ENCODE measurements around the gene PARS2. TPM values are rescaled to one million over a fixed set of nuclear protein-coding genes. Genes with fewer than 3 reads are reported as not detected.

PARS2 gene
- total RNA-seq, 1 donor from 2014 or later = 7.1 TPM

DNA sequence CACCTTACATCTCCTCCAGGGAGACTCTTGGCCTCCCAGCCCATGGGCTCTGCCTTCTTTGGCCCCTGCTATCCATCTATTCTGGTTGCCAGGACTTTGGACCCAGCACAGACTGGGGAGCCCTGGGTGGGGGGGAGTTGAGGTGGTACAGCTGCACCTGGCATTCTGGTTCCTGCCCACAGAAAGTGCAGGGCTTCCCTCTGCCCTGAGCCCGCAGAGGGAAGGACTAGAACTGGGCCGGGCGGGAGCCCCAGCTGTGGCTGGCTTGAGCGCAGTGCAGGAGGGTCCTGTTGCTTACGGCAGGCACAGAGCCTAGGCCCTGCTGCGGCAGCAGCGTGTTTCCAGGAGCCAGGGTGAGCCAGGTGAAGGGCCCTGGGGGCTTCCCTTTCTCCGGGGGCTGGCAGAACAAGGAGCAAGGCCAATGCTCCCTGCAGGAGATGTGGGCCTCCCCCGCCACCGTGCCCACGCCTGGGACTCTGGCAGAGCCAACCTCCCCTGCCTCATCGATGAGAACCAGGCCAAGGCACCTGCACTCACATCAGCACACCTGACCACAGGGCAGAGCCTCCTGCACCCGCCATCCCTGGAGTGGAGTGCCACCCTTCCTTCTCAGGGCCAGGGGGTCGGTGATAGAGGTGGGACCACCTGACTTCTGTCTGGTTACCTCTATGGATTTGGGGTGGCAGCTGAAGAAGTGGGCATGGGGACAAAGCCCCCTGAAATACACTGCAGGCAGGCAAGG, 16.1 kb downstream of the PARS2 start:
- no peak for DNase-seq
- H3K27me3 Mint-ChIP-seq = no peaks in the 10 kb centered on the region
- H3K27ac Mint-ChIP-seq = no peak overlapping the region
- peaks cover 4% of the 10 kb centered on the region for H3K36me3 Mint-ChIP-seq (ENCODE audit: low read depth)
- no peaks in the 10 kb centered on the region for H3K4me1 Mint-ChIP-seq
- intact Hi-C loops (cut with micrococcal nuclease) = no loop called here
- H3K9me3 Mint-ChIP-seq = no peaks in the 10 kb centered on the region
- H3K4me3 Mint-ChIP-seq = no peak overlapping the region

DNA sequence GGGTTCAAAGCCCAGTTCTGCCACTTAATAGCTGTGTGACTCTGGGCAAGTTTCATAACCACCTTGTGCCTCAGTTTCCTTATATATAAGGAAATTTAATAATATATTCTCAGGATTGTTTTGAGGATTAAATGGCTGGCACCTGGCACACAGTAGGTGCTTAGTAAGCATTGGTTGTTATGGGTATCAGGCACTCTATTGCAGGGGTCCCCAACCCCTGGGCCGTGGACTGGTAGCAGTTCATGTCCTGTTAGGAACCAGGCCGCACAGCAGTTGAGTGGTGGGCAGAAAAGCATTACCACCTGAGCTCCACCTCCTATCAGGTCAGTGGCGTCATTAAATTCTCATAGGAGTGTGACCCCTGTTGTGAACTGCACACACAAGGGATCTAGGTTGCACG, 18.5 kb downstream of the PARS2 start:
- H3K27ac Mint-ChIP-seq = no peak overlapping the region
- H3K27me3 Mint-ChIP-seq = no peaks in the 10 kb centered on the region
- peaks cover 18% of the 10 kb centered on the region for H3K36me3 Mint-ChIP-seq (ENCODE audit: low read depth)
- H3K9me3 Mint-ChIP-seq = no peaks in the 10 kb centered on the region
- no peak for DNase-seq
- intact Hi-C loops (cut with micrococcal nuclease) = no loop called here
- H3K4me3 Mint-ChIP-seq = no peak overlapping the region
- H3K4me1 Mint-ChIP-seq = no peaks in the 10 kb centered on the region

DNA sequence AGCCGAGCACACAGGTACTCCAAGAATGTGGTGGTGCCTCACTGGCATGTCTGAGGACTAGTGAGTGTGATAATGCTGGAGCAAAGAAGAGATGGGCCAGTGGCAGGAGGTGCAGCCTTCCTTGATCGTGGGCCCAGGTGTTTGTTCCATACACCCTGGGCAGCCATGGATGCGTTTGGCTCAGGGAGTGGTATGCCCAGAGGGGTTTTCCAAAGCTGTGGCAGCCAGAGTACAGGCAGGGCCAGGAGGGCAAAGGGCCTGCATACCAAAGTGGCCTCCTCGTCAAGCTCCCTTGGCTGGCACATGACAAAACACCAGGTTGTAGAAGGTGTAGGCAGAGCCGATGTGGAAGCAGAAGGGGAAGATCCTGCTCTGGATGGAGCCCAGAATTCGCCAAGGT, 19.0 kb downstream of the PARS2 start:
- Mint-ChIP-seq H3K27ac (no peak overlapping the region), H3K27me3 (no peaks in the 10 kb centered on the region), H3K9me3 (no peaks in the 10 kb centered on the region), H3K4me3 (no peak overlapping the region), H3K4me1 (no peaks in the 10 kb centered on the region), H3K36me3 (ENCODE audit: low read depth) (peaks cover 24% of the 10 kb centered on the region)
- no peak for DNase-seq
- intact Hi-C loops (cut with micrococcal nuclease) = no loop called here

DNA sequence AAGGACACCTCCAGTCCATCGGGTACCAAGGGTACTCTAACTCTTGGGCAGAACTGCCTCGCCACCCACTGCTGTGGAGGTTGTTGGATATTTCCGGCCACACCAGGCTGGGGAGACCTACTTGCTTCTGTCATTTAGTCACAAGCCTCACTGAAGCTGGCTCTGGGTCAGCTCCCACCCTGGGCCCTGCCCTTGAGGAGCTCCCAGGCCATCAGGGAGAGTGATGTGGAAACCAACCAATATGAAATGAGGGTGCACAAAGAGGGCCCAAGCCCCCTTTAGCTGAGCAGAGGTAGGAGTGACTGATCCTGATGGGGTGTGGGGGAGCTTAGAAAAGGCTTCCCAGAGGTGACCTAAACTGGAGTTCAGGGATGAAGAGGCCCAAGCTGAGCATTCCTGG, 19.6 kb downstream of the PARS2 start:
- H3K9me3 Mint-ChIP-seq = no peaks in the 10 kb centered on the region
- H3K36me3 Mint-ChIP-seq (ENCODE audit: low read depth) = peaks cover 29% of the 10 kb centered on the region
- no peak overlapping the region for H3K4me3 Mint-ChIP-seq
- H3K27ac Mint-ChIP-seq = no peak overlapping the region
- no peak for DNase-seq
- H3K4me1 Mint-ChIP-seq = peaks cover 2% of the 10 kb centered on the region
- intact Hi-C loops (cut with micrococcal nuclease) = no loop called here
- no peaks in the 10 kb centered on the region for H3K27me3 Mint-ChIP-seq

DNA sequence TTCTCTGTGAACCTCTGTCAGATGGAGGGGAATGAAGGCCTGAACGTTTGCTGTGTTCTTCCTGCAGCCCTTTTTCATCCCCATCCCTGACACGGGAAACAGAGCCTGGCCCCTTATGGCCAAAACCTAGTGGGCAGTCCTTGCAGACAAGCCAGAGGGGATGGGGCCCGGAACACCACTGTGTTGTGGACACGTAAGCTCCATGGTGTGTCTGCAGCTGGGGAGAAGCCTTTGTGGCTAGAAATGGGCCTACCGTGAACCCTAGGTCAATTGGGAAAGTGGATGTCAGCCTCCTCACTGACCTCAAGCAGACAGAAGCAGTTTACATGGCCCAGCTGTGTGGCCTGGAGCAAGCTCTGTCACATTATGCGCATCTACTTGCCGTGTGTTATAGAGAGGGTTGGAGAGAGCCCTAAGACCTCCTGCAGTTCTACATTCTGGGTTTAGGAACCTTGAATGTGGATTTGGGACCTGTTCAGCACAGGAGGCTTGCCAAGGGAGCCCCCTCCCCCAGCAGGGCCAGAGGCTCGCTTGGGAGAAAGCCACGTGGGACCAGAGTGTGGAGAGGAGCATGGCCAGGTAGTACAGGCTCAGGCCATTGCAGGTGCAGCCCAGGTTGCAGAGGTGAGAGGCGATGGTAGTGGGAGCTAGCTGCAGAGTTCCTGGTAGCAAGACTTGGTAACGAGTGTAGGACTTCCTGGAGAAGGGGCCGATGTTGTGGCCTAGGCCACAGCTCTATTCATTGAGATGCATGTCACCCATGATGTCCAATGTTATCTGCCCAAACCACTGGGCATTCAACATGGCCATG, 20.7 kb downstream of the PARS2 start:
- no peak for DNase-seq
- Mint-ChIP-seq H3K4me1 (peaks cover 2% of the 10 kb centered on the region), H3K36me3 (ENCODE audit: low read depth) (peaks cover 36% of the 10 kb centered on the region), H3K4me3 (no peak overlapping the region), H3K27me3 (no peaks in the 10 kb centered on the region), H3K9me3 (no peaks in the 10 kb centered on the region), H3K27ac (no peak overlapping the region)
- intact Hi-C loops (cut with micrococcal nuclease) = no loop called here

DNA sequence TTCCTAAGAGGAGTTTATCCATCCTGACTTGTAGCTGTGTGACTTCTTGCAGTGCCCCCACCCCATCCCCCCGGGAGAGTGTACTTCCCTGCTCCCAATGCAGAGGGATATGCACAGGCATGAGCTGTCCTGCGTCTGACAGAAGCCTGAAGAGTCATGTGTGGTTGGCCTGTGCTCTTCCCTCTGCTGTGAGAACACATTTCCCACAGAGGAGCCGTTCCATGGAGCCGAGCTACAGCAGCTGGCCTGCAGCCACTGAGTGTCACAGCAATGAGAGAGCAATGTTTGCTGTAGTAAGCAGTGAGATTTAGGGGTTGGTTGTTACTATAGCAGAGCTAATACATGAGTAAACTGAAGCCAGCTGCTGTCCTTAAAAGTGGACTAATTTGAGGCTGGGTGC, 22.0 kb downstream of the PARS2 start:
- no peaks in the 10 kb centered on the region for H3K9me3 Mint-ChIP-seq
- H3K4me3 Mint-ChIP-seq = no peak overlapping the region
- H3K4me1 Mint-ChIP-seq = peaks cover 2% of the 10 kb centered on the region
- H3K36me3 Mint-ChIP-seq (ENCODE audit: low read depth) = peaks cover 46% of the 10 kb centered on the region
- H3K27ac Mint-ChIP-seq = no peak overlapping the region
- DNase-seq = no peak
- no peaks in the 10 kb centered on the region for H3K27me3 Mint-ChIP-seq
- intact Hi-C loops (cut with micrococcal nuclease) = no loop called here

DNA sequence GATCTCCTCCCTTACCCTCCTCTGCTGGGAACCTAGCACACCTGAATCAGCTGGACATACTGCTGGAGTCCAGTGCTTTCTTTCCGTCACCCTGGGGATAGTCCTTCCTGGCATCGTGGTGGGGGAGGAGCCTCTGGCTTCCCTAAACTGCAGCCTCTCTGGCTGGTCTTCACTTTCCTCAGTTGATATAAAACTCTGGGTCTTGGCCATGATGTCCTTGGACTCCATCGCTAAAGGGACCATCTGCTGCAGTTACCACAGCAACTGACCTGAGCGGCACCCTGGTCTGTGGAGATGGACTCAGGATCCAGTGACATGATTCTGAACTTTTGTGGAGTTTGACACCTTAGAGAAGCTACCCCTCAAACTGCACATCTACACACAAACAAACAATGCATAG, 22.8 kb downstream of the PARS2 start:
- Mint-ChIP-seq H3K9me3 (no peaks in the 10 kb centered on the region), H3K27me3 (no peaks in the 10 kb centered on the region), H3K36me3 (ENCODE audit: low read depth) (peaks cover 54% of the 10 kb centered on the region), H3K4me1 (peaks cover 2% of the 10 kb centered on the region), H3K4me3 (no peak overlapping the region), H3K27ac (no peak overlapping the region)
- intact Hi-C loops (cut with micrococcal nuclease) = no loop called here
- DNase-seq = no peak

DNA sequence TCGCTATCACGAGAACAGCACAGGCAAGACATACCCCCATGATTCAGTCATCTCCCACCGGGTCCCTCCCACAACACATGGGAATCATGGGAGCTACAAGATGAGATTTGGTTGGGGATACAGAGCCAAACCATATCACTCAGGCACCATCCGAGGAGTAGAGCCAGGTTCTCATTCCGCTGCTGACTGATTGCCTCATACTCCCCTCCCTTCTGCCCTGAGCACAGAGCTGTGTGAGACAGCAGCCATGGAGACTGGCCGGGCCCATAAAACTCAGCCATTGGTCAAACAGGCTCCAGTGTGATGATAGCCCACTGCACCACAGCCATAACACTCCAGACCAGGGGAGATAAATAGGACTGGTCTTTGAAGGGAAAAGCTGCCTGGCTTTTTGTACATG, 26.1 kb downstream of the PARS2 start:
- Mint-ChIP-seq H3K27ac (no peak overlapping the region), H3K9me3 (no peaks in the 10 kb centered on the region), H3K4me3 (no peak overlapping the region), H3K4me1 (peaks cover 4% of the 10 kb centered on the region), H3K27me3 (no peaks in the 10 kb centered on the region), H3K36me3 (ENCODE audit: low read depth) (peaks cover 71% of the 10 kb centered on the region)
- intact Hi-C loops (cut with micrococcal nuclease) = no loop called here
- DNase-seq = no peak

DNA sequence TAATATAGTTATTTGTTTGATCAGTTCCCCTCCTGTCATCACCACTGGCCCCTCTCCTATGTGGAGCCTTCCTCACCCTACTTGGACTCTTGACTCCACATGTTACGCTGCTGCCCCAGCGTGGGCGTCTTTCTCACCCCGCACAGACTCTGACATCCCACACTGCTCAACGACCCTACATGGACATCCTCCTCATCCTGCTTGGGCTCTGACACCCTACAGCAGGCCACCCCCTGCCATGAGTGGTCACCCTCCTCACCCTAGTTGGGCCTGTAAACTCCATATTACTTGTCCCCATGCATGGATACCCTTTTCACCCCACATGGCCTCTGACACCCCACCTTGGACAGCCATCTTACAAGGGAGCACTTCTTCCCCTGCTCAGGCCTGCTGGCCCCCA, 27.6 kb downstream of the PARS2 start:
- Mint-ChIP-seq H3K36me3 (ENCODE audit: low read depth) (peaks cover 65% of the 10 kb centered on the region), H3K27ac (no peak overlapping the region), H3K4me3 (no peak overlapping the region), H3K4me1 (peaks cover 4% of the 10 kb centered on the region), H3K27me3 (no peaks in the 10 kb centered on the region), H3K9me3 (no peaks in the 10 kb centered on the region)
- intact Hi-C loops (cut with micrococcal nuclease) = no loop called here
- DNase-seq = no peak

DNA sequence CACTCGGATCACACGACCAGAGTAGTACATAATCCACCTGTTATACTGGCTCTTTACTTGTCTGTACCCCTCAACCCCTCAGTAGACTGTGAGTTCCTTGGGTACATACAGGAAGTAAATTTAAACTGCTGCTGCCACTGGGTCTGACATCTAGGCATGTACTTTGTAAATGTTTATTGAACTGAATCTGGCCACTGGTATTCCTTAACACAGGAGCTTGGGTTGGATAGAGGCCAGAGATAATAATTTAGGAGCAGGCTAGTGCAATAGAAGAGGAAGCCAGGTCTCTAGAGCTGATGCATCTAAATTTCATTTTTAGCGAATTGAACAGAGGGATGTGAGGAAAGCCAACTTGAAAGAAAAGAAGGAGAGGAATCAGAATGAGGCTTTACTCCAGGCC, 36.3 kb downstream of the PARS2 start:
- Mint-ChIP-seq H3K9me3 (no peaks in the 10 kb centered on the region), H3K27ac (no peak overlapping the region), H3K27me3 (no peaks in the 10 kb centered on the region), H3K4me1 (no peaks in the 10 kb centered on the region), H3K4me3 (no peak overlapping the region), H3K36me3 (ENCODE audit: low read depth) (peaks cover 73% of the 10 kb centered on the region)
- intact Hi-C loops (cut with micrococcal nuclease) = no loop called here
- no peak for DNase-seq

DNA sequence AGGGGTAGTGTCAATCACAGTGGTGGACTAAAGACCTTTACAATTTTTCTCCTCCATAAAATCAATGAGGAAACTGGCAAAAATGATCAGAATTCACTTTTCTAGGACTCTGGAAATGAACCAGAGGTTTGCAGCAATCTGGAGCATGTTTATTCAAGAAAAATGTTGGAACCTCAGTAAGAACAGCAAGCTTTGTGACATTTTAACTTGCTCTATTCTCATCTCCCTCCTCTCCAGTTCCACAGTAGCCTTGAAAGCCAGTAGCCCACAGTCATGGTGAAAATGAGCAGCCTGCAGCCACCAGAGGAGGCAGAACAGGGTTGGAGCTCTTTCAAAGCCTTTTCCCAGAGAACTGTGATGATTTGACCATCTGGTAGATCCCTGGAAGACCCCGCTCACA, 39.6 kb downstream of the PARS2 start:
- Mint-ChIP-seq H3K27me3 (no peaks in the 10 kb centered on the region), H3K27ac (no peak overlapping the region), H3K36me3 (ENCODE audit: low read depth) (peaks cover 77% of the 10 kb centered on the region), H3K4me1 (peaks cover 2% of the 10 kb centered on the region), H3K4me3 (no peak overlapping the region), H3K9me3 (no peaks in the 10 kb centered on the region)
- no peak for DNase-seq
- intact Hi-C loops (cut with micrococcal nuclease) = no loop called here

DNA sequence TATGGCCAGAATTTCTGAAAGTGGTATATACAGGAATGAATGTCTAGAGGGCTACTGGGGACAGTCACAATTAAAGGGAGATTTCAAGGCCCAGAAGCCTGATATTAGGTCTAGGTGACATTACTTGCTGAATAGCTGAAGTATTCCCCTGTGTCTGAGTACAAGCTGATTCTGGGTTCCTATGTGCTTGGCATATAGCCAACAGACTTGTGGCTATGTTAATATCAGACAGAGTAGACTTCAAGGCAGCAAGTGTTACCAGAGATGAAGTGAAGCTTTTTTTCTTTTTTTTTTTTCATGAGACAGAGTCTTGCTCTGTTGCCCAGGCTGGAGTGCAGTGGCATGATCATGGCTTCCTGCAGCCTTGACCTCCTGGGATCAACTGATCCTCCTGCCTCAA, 40.3 kb downstream of the PARS2 start:
- no peak for DNase-seq
- Mint-ChIP-seq H3K27me3 (no peaks in the 10 kb centered on the region), H3K27ac (no peak overlapping the region), H3K9me3 (no peaks in the 10 kb centered on the region), H3K4me3 (no peak overlapping the region), H3K36me3 (ENCODE audit: low read depth) (peaks cover 76% of the 10 kb centered on the region), H3K4me1 (peaks cover 2% of the 10 kb centered on the region)
- intact Hi-C loops (cut with micrococcal nuclease) = no loop called here

DNA sequence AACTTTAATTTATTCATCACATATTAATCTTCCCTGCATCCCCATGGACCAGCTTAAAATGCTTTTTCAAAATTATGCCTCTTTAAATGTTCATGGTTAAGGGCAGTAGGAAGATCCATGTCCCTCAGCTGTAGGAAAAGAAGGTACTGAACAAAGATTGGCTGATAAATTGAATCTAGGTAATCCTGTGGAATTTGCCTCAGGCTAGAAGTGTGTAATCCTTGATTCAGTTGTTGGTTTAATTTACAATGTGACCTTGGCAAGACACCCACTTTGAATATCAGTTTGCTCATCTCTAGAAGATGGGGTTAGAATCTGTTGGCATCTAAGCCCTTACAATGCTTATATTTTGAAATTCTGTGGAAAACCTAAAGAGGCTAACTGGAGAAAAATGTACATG, 42.6 kb downstream of the PARS2 start:
- H3K4me1 Mint-ChIP-seq = peaks cover 13% of the 10 kb centered on the region
- H3K27ac Mint-ChIP-seq = no peak overlapping the region
- no peaks in the 10 kb centered on the region for H3K9me3 Mint-ChIP-seq
- H3K36me3 Mint-ChIP-seq (ENCODE audit: low read depth) = peaks cover 73% of the 10 kb centered on the region
- H3K27me3 Mint-ChIP-seq = no peaks in the 10 kb centered on the region
- DNase-seq = no peak
- no peak overlapping the region for H3K4me3 Mint-ChIP-seq
- intact Hi-C loops (cut with micrococcal nuclease) = no loop called here

DNA sequence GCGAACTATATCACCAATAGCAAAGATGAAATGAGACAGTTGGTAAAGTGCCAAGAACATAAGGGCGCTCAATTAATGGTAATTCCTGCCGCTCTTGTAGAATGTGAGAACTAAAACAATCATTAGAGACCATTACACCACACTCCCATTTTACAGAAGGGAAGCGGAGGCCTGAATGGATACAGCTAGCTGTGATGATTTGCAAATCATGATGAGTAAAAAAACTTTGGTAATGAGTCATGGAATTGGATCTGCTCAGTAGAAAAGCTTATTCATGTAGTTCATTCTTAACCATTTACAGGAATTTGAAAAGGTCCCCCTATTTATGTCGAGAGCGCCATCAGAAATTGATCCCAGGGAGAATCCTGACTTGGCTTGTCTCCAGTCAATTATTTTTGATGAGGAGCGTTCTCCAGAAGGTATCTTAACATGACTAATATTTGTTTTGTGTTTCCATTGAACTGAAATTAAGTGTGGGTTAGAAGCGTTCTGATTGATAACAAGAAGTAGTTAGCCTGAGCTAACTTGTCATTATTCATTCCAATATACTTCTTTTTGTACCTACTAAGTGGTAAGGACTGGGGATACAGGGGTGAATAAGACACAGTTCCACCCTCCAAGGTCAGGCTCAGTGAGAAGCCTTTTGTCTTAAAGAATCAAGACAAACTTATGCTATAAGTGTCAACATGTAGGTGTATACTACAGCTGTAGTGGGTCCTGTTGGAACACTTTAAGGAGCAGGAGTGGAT, 47.9 kb downstream of the PARS2 start:
- DNase-seq = no peak
- intact Hi-C loops (cut with micrococcal nuclease) = loop anchor here (1.0 to 2.0 kb wide), 4 partner anchors 48 to 174 kb away; partner anchors contain the start of genes DHCR24 and PARS2
- peak overlapping the region; percentile 93 for H3K27ac Mint-ChIP-seq
- peak overlapping the region; percentile 96 for H3K4me3 Mint-ChIP-seq
- H3K27me3 Mint-ChIP-seq = peaks cover 5% of the 10 kb centered on the region
- peaks cover 31% of the 10 kb centered on the region for H3K36me3 Mint-ChIP-seq (ENCODE audit: low read depth)
- no peaks in the 10 kb centered on the region for H3K9me3 Mint-ChIP-seq
- H3K4me1 Mint-ChIP-seq = peaks cover 23% of the 10 kb centered on the region
